Heart left ventricle (tissue), 13 donors: ENCODE measurements around the gene ISG20L2.

ENCODE experiments used
- POLR2A ChIP-seq, 2 donors: fragments of 450-650 bp; IDR thresholded peaks; one replicate each; pipeline ENCODE4 v1.6.1; 2017; ENCODE audit warnings: antibody characterized with exemption in 2 of 2, mild to moderate bottlenecking in 2 of 2, moderate library complexity in 2 of 2
- TF ChIP-seq, protein P1 (sequence below), 12 donors: fragments of 200-600 bp; sonication (generic) in 4 of 12; IDR thresholded peaks; one replicate each; pipeline versions ENCODE4 v1.5.0 to v1.8.0; 2018 to 2022; ENCODE audit warnings: antibody characterized with exemption in 12 of 12, mild to moderate bottlenecking in 5 of 12
- donor health status: ischemic (EF 13 %, LVEDD 7.1; RV severe dilation, severe dysfunction).
- donor health status: DM: no; HTN: yes; CAD: no.
- donor health status: DM: no; HTN: no; CAD: no.
- donor health status: ischemic (EF 25% LVEDD 6.9; RV normal size, moderate dysfunction).
- donor health status: ischemic (EF 25% LVEDD 5.7; RV mildly dilated, moderate dysfunction).
- donor health status: ischemic (EF 35%, LVEDD 5.7; RV mildly dilated, moderate dysfunction).
- donor health status: nonischemic (EF 11% LVEDD 7.7; RV severe dilation, severe dysfunction).
- donor health status: DM: yes; HTN: yes; CAD: no.
- donor health status: PGD.
- donor health status: ischemic (EF 29% LVEDD 5.4; RV normal size, mild dysfunction).
- donor health status: nonischemic (EF 23%, LVEDD 6.1; RV moderate dilation, normal function).

DNA sequence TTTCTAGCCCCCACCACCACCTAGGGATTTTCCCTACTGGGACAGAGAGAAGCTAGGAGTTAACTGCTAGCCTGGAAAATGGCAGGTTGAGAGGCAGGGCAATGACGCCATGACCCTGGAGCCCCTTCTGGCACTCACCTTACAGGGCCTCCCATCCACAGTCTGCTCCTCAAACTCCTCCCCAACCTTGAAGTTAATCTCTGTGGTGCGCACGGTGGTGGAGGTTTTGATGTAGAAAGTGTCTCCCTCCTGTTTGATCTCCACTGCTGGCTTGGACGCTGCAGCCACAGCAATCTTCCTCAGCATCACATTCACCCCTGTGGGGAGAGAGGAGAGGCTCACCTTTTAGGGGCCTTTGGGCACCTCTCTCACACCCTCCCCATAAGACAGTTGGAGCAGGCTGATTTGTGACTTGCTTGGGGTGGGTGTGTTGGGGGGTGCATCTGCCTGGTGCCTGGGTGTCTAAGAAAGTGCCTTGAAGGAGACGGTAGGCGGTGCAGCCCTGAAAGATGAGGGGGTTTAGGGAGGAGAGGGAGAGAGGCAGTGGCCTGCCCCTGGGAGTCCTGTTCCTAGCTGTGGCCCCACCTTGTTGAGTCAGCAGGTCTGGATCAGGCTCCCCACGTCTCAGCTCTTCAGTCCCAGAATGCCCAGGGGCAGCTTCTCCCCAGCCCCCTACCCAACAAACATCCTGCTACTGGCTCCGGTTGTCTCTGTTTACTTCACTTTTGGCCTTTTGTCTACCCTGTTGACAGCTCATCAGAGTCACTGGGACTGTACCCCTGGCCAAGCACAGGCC is 27.6 kb downstream of the ISG20L2 start:
- TF ChIP-seq, protein P1, sequence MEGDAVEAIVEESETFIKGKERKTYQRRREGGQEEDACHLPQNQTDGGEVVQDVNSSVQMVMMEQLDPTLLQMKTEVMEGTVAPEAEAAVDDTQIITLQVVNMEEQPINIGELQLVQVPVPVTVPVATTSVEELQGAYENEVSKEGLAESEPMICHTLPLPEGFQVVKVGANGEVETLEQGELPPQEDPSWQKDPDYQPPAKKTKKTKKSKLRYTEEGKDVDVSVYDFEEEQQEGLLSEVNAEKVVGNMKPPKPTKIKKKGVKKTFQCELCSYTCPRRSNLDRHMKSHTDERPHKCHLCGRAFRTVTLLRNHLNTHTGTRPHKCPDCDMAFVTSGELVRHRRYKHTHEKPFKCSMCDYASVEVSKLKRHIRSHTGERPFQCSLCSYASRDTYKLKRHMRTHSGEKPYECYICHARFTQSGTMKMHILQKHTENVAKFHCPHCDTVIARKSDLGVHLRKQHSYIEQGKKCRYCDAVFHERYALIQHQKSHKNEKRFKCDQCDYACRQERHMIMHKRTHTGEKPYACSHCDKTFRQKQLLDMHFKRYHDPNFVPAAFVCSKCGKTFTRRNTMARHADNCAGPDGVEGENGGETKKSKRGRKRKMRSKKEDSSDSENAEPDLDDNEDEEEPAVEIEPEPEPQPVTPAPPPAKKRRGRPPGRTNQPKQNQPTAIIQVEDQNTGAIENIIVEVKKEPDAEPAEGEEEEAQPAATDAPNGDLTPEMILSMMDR (IDR thresholded peaks at IDR 0.05) = no peak
- TF ChIP-seq POLR2A (IDR thresholded peaks at IDR 0.05) = no peak
